Measurements from ENCODE around the gene ZSCAN16. TPM values are rescaled to one million over a fixed set of nuclear protein-coding genes. Genes with fewer than 3 reads are reported as not detected.

ZSCAN16 gene
- total and polyA plus RNA-seq, 9 of the 15 experiments (the other 6 are each of a cell fraction or from before 2014, with no cell fraction given) = 0.08 TPM; not detected in 8

DNA sequence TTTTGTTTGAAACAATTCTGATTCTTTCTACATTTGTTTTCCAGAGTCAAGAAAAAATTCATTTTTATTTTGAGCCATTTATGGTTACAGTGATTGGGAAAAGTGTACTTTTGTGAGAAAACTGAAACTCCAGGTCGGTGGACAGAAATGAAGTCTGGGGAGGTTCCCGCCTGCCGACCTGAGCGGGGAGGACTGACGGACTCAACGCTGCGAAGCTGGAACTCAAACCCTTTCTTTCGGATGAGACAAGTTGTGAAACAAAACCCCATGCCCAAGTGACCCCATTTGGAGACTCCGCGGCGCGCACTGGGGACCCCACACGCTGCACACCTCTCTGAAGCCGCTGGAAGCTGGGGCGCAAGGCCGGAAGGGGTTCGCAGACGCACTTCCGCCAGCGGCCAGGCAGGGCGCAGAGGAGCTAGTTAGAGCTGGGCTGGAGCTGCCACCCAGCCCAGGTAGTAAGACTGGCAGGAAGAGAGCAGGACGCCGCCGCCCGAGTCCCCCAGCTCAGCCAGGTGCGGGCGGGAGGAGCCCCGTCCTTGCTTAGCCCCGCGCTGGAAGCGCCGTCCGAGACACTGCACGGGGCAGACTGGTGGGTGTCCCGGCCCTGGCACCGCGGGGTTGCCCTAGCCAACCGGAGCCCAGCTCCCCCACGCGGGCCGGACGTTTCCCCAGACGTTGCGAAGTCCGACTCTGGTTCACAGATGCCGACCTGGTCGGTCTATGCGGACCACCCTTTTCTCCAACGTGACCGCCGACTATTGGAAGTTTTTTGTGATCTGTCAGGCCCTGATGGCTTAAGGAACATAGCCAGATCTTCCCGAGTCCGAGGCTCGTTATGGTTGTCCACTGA, 19.8 kb upstream of the ZSCAN16 start (continued):
- TF ChIP-seq ZSCAN32 (CRISPR knock-in tag; IDR thresholded peaks at IDR 0.05) (no peak), ZNF174 (CRISPR knock-in tag; IDR thresholded peaks at IDR 0.05) (no peak), CHD4 (IDR thresholded peaks at IDR 0.05; ENCODE audit: insufficient read depth, insufficient replicate concordance, low read depth, low read length, poor library complexity, severe bottlenecking) (peak; percentile 56), FOXJ2 (tag; IDR thresholded peaks at IDR 0.05) (no peak), NFIC (IDR thresholded peaks at IDR 0.05) (peak; percentile 54), ZNF282 (CRISPR knock-in tag; IDR thresholded peaks at IDR 0.05) (no peak), JUND (IDR thresholded peaks at IDR 0.05; ENCODE audit: borderline replicate concordance, low read depth, low read length) (peak; percentile 44; the same call in 1 of the 2 replicates), JUND (tag; IDR thresholded peaks at IDR 0.05; ENCODE audit: borderline replicate concordance, low read depth, low read length) (peak; percentile 41; the same call in 1 of the 3 replicates), CTCF (IDR thresholded peaks at IDR 0.05 in 2 of 3, conservative IDR thresholded peaks at IDR 0.05 in 1 of 3; ENCODE audit: insufficient read depth in 2 of 3, low read depth in 1 of 3, low read length in 3 of 3) (peak; percentile 73 to 92 (median 77)), CBX3 (IDR thresholded peaks at IDR 0.05; ENCODE audit: borderline replicate concordance in 1 of 2, low read length in 2 of 2) (peak in 1 of 2 experiments; percentile 84; a peak in 1 of 3 replicates), NFIX (CRISPR knock-in tag; IDR thresholded peaks at IDR 0.05; ENCODE audit: low read depth) (no peak)
- TF ChIP-seq, protein P1, sequence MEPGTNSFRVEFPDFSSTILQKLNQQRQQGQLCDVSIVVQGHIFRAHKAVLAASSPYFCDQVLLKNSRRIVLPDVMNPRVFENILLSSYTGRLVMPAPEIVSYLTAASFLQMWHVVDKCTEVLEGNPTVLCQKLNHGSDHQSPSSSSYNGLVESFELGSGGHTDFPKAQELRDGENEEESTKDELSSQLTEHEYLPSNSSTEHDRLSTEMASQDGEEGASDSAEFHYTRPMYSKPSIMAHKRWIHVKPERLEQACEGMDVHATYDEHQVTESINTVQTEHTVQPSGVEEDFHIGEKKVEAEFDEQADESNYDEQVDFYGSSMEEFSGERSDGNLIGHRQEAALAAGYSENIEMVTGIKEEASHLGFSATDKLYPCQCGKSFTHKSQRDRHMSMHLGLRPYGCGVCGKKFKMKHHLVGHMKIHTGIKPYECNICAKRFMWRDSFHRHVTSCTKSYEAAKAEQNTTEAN (CRISPR knock-in tag; IDR thresholded peaks at IDR 0.05) = no peak
- TF ChIP-seq, protein P2, sequence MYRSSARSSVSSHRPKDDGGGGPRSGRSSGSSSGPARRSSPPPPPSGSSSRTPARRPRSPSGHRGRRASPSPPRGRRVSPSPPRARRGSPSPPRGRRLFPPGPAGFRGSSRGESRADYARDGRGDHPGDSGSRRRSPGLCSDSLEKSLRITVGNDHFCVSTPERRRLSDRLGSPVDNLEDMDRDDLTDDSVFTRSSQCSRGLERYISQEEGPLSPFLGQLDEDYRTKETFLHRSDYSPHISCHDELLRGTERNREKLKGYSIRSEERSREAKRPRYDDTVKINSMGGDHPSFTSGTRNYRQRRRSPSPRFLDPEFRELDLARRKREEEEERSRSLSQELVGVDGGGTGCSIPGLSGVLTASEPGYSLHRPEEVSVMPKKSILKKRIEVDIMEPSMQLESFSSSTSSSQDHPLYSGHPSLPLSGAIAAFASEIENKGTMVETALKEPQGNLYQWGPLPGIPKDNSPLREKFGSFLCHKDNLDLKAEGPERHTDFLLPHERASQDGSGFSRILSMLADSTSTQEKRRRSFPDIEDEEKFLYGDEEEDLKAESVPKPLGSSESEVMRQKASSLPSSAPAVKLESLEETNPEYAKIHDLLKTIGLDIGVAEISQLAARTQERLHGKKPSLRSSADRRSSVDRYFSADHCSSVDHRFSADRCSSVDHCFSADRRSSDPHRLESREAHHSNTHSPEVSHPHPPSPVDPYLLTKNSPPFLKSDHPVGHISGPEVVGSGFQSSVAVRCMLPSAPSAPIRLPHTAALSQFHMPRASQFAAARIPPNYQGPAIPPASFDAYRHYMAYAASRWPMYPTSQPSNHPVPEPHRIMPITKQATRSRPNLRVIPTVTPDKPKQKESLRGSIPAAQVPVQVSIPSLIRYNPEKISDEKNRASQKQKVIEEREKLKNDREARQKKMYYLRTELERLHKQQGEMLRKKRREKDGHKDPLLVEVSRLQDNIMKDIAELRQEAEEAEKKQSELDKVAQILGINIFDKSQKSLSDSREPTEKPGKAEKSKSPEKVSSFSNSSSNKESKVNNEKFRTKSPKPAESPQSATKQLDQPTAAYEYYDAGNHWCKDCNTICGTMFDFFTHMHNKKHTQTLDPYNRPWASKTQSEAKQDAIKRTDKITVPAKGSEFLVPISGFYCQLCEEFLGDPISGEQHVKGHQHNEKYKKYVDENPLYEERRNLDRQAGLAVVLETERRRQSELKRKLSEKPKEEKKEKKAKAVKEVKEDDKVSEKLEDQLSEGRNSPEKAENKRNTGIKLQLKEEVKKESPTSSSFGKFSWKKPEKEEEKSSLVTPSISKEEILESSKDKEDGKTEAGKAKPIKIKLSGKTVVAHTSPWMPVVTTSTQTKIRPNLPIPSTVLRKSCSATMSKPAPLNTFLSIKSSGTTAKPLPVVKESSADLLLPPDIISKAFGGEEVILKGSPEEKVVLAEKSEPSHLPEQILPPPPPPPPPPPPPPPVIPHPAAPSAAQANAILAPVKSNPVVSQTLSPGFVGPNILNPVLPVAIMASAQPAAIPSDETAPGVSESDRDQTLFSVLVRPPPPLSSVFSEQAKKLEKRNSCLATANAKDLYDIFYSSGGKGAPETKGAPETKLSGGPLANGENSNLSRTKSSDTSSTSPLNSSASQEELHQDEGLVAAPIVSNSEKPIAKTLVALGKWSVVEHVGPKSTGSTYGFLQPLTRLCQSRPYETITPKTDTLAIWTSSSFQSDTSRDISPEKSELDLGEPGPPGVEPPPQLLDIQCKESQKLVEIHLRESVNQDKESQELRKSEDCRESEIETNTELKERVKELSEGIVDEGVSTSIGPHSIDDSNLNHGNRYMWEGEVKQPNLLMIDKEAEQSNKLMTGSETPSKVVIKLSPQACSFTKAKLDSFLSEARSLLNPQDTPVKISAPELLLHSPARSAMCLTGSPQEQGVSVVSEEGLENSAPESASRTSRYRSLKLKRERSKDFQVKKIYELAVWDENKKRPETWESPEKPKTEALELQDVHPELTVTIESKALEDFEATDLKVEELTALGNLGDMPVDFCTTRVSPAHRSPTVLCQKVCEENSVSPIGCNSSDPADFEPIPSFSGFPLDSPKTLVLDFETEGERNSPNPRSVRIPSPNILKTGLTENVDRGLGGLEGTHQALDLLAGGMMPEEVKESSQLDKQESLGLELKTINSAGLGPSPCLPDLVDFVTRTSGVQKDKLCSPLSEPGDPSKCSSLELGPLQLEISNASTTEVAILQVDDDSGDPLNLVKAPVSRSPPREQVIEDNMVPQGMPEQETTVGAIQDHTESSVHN (IDR thresholded peaks at IDR 0.05; ENCODE audit: borderline replicate concordance in 1 of 2, low read depth in 1 of 2) = 0 out of 4 replicates have a peak, but pooled peaks of 1 of the 2 experiments have one; percentile 45
